ENCODE measurements around the gene RPTOR. TPM values are rescaled to one million over a fixed set of nuclear protein-coding genes. Genes with fewer than 3 reads are reported as not detected.
"Not testable (repeated sequence)": the region's sequence is repeated elsewhere in the genome, so short reads cannot be mapped to it uniquely, and the experiment has no call there.

Gene RPTOR
- polyA plus RNA-seq, 1 experiment = 10.8 TPM

DNA sequence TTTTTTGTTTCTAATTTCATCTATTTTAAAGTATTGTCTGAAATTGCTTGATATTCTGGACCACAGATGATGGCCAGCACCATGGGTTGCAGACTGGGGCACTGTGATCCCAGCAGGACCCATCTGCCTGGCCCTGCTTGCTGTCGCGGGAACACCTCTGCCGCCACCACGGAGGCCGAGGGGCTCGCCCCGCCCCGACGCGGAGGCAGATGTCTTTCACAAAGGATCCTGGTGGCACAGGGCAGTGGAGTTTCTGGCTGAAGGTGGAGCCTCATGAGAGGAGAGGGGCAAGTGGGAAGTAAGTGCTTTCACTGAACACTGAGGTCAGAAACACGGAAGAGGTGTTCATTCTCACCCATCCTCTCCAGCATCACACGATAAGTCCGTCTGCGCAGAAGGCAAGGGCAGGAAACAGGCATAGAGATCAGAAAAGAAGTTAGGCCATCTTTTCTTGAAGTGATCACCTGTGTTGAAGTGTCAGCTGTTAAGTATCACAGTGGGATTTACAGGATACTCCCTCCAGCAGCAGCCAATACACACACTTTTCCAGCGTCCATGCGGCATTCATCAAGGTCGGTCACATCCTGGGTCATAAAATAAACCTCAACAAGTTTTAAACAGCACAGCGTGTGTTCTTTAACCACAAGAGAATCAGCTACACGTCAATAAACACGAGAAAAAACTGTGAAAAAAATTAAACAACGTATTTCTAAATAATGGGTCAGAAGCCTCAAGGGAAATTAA, 194.5 kb downstream of the RPTOR start:
- CTCF ChIA-PET = no interaction called here
- no peak for TF ChIP-seq CTCF (IDR thresholded peaks at IDR 0.05; ENCODE audit: insufficient read depth, low read depth, low read length)
- POLR2A ChIA-PET = no interaction called here

DNA sequence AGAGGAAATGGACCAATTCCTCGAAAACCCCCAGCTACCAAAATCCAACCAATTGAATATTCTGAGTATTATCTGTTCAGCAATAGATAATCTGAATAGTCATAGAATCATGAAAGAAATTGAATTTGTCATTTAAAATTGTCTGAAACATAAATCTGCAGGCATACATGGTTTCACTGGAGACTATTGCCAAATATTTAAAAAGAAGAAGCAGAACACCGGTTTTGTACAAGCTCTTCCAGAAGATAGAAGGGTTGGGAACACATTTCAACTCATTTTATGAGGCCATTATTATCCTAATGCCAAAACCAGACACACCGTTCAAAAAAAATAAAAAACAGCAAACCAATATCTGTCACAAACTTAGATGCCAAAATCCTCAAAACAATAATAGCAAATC, 195.5 kb downstream of the RPTOR start:
- H3K36me3 ChIP-seq (ENCODE audit: control insufficient read depth, insufficient read depth, low read length) = no peaks in the 10 kb centered on the region; the same call in 1 of the 2 replicates
- H3K27me3 ChIP-seq (ENCODE audit: control insufficient read depth, insufficient read depth, low read length) = no peaks in the 10 kb centered on the region
- ChIA-PET CTCF (no interaction called here), POLR2A (no interaction called here)
- DNase-seq (ENCODE audit: low read depth) = no peak
- no peak for TF ChIP-seq CTCF (IDR thresholded peaks at IDR 0.05; ENCODE audit: insufficient read depth, low read depth, low read length)
- H3K4me3 ChIP-seq (ENCODE audit: low read depth, low read length) = no peak overlapping the region

More for the DNA sequence above, 194.5 kb downstream of the RPTOR start:
- H3K36me3 ChIP-seq (ENCODE audit: control insufficient read depth, insufficient read depth, low read length) = peaks cover 1% of the 10 kb centered on the region; the same call in 1 of the 2 replicates
- H3K27me3 ChIP-seq (ENCODE audit: control insufficient read depth, insufficient read depth, low read length) = no peaks in the 10 kb centered on the region
- no peak overlapping the region for H3K4me3 ChIP-seq (ENCODE audit: low read depth, low read length)
- DNase-seq (ENCODE audit: low read depth) = no peak

DNA sequence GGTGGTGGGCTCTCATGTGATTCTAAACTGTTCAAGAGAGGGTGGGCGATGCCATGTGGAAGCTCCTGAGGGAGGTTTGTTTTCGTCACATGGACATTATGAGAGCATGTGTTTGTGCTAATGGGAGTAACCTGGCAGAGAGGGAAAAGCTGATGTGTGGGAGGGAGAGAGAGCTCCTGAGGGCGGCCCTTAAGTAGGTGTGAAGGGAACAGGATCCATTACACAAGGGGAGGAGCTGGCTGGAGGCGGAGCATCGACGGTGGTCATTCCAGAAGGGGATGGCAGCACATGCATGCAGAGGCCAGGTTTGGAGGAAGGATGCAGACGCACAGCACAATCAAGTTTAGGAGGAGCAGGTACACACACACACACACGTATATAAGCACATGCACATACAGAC, 197.5 kb downstream of the RPTOR start:
- CTCF ChIA-PET = interaction anchor here (1.1 kb wide), 1 partner anchor 9 kb away, joined by 3 read pairs; no protein-coding TSS in a partner anchor

DNA sequence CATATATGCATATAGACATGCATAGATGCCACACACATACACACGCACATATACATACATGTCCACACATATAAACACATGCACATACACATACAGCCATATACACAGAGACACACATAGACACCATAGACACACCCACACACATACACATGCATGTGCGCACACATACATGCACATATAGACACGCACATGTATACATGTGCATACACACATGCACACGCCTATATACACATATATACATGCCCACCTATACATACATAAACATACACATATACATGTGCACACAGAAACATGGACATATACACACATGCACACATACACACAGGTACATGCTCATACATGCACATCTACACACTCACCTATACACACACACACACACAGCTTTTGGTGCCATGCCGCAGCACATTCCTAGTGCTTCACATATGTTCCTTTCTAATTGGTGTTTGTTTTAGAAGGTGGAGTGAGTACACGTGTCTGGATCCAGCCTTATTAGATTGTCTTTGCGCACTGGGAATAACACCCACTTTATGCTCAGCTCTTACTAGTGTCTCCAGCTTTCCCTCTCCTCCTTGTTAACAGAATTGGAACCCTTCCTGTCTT, 198.0 kb downstream of the RPTOR start:
- DNase-seq (ENCODE audit: low read depth) = no peak
- Histone ChIP-seq H3K4me3 (ENCODE audit: low read depth, low read length) (no peak overlapping the region), H3K27me3 (ENCODE audit: control insufficient read depth, insufficient read depth, low read length) (no peaks in the 10 kb centered on the region), H3K36me3 (ENCODE audit: control insufficient read depth, insufficient read depth, low read length) (no peaks in the 10 kb centered on the region)
- ChIA-PET POLR2A (no interaction called here), CTCF (interaction anchor here (1.1 kb wide), 1 partner anchor 9 kb away, joined by 3 read pairs; no protein-coding TSS in a partner anchor)
- no peak for TF ChIP-seq CTCF (IDR thresholded peaks at IDR 0.05; ENCODE audit: insufficient read depth, low read depth, low read length)

More for the DNA sequence above, 197.5 kb downstream of the RPTOR start:
- Histone ChIP-seq H3K36me3 (ENCODE audit: control insufficient read depth, insufficient read depth, low read length) (no peaks in the 10 kb centered on the region; the same call in 1 of the 2 replicates), H3K4me3 (ENCODE audit: low read depth, low read length) (no peak overlapping the region), H3K27me3 (ENCODE audit: control insufficient read depth, insufficient read depth, low read length) (no peaks in the 10 kb centered on the region)
- no peak for DNase-seq (ENCODE audit: low read depth)
- POLR2A ChIA-PET = no interaction called here
- TF ChIP-seq CTCF (IDR thresholded peaks at IDR 0.05; ENCODE audit: insufficient read depth, low read depth, low read length) = no peak

DNA sequence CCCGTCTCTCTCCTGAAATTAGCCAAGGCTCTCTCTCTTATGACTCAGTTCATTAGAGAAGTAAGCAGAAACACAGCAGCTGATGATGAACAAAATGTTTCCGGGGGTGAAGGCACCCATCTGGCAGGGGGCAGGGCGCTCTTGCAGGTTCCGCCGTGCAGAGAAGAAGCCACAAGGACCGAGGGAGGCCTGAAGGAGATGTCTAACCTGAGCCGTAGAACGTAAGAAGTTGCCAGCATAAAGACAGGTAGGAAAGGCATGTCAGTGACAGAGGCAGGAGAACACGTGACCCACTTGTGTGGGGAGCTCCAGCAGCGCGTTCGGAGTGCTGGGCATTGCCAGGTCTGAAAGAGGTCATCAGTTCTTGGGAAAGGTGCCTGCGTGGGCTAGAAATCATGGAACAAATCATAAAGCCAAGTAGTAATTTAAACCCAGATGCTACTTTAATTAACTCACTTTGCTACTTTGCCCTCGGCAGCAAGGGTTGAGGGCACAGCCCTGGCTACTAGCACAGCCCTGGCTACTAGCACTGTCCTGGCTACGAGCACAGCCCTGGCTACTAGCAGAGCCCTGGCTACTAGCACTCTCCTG, 198.6 kb downstream of the RPTOR start:
- no peak for DNase-seq (ENCODE audit: low read depth)
- Histone ChIP-seq H3K4me3 (ENCODE audit: low read depth, low read length) (no peak overlapping the region), H3K36me3 (ENCODE audit: control insufficient read depth, insufficient read depth, low read length) (no peaks in the 10 kb centered on the region), H3K27me3 (ENCODE audit: control insufficient read depth, insufficient read depth, low read length) (no peaks in the 10 kb centered on the region)
- POLR2A ChIA-PET = no interaction called here
- TF ChIP-seq CTCF (IDR thresholded peaks at IDR 0.05; ENCODE audit: insufficient read depth, low read depth, low read length) = no peak
- CTCF ChIA-PET = no interaction called here

GRCh38 chr17:80743973-80744372, 199.3 kb downstream of the RPTOR start:
- H3K4me3 ChIP-seq (ENCODE audit: low read depth, low read length); CTCF ChIA-PET; H3K36me3 ChIP-seq (ENCODE audit: control insufficient read depth, insufficient read depth, low read length); DNase-seq (ENCODE audit: low read depth); POLR2A ChIA-PET; H3K27me3 ChIP-seq (ENCODE audit: control insufficient read depth, insufficient read depth, low read length): not testable (repeated sequence)

DNA sequence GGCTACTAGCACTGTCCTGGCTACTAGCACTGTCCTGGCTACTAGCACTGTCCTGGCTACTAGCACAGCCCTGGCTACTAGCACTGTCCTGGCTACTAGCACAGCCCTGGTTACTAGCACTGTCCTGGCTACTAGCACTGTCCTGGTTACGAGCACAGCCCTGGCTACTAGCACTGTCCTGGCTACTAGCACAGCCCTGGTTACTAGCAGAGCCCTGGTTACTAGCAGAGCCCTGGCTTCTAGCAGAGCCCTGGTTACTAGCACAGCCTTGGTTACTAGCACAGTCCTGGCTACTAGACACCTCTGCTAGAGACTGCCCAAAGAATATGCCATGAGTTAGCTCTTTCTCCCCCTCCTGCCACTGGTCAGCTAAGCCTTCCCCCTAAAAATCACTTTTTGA, 200.1 kb downstream of the RPTOR start:
- H3K36me3 ChIP-seq (ENCODE audit: control insufficient read depth, insufficient read depth, low read length); CTCF ChIA-PET; H3K4me3 ChIP-seq (ENCODE audit: low read depth, low read length); DNase-seq (ENCODE audit: low read depth); POLR2A ChIA-PET; H3K27me3 ChIP-seq (ENCODE audit: control insufficient read depth, insufficient read depth, low read length): not testable (repeated sequence)

All from BJ (cell line).